OCI-LY3 (cell line): ENCODE measurements around the gene MTHFS.

ENCODE experiments used
- EZH2phosphoT487 ChIP-seq: fragments of 200-600 bp; shearing (Covaris generic); IDR thresholded peaks from 2 replicates; pipeline ENCODE4 v1.6.1; 2018; ENCODE audit warnings: antibody characterized with exemption, mixed run types, low read depth
- TF ChIP-seq, protein P1 (sequence below): fragments of 200-600, 300-600 bp; sonication (generic); IDR thresholded peaks from 2 replicates; pipeline ENCODE4 v1.5.1; 2014; ENCODE audit warnings: antibody characterized with exemption, low read length, low read depth

- TF ChIP-seq, protein P1, sequence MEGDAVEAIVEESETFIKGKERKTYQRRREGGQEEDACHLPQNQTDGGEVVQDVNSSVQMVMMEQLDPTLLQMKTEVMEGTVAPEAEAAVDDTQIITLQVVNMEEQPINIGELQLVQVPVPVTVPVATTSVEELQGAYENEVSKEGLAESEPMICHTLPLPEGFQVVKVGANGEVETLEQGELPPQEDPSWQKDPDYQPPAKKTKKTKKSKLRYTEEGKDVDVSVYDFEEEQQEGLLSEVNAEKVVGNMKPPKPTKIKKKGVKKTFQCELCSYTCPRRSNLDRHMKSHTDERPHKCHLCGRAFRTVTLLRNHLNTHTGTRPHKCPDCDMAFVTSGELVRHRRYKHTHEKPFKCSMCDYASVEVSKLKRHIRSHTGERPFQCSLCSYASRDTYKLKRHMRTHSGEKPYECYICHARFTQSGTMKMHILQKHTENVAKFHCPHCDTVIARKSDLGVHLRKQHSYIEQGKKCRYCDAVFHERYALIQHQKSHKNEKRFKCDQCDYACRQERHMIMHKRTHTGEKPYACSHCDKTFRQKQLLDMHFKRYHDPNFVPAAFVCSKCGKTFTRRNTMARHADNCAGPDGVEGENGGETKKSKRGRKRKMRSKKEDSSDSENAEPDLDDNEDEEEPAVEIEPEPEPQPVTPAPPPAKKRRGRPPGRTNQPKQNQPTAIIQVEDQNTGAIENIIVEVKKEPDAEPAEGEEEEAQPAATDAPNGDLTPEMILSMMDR: no peak
- no peak for TF ChIP-seq EZH2phosphoT487
Measured at GRCh38 chr15:79929412-79929811, 32.6 kb upstream of the MTHFS start.
